ENCODE results near the gene SNX22.

GRCh38 chr15:64110950-64111678 is 40.4 kb upstream of the SNX22 start:
- TF ChIP-seq REST (IDR thresholded peaks at IDR 0.05), result no peak
- TF ChIP-seq ATF3 (IDR thresholded peaks at IDR 0.05), result no peak

Data from liver (tissue), 2 donors.